Left renal cortex interstitium (tissue), 4 donors: ENCODE measurements around the gene ZNF672. TPM values are rescaled to one million over a fixed set of nuclear protein-coding genes. Genes with fewer than 3 reads are reported as not detected.
"Not testable (repeated sequence)": the region's sequence is repeated elsewhere in the genome, so short reads cannot be mapped to it uniquely, and the experiment has no call there.

Experiments
- DNase-seq, 4 donors: peaks; one replicate each; pipeline ENCODE4 v3.0.0-alpha.2; 2013; ENCODE audit warnings: low read depth in 4 of 4, low spot score in 2 of 4, missing footprints in 1 of 4
- polyA plus RNA-seq, 4 donors: library from polyadenylated mRNA; unstranded; fragments of 120-200 nt; gene quantifications; one replicate each; pipeline ENCODE4 v1.2.1, GENCODE V29; 2013; ENCODE audit not compliant: insufficient read length in 4 of 4

The ZNF672 gene
- polyA plus RNA-seq, 4 donors, result 20.1 to 30.0 (median 25.6) TPM

GRCh38 chr1:248882427-248882826 lies 44.4 kb downstream of the ZNF672 start:
- not testable (repeated sequence) for DNase-seq

- no peak for DNase-seq
These were observed 46.7 kb downstream of the ZNF672 start for GRCh38 chr1:248884632-248885295.

DNA sequence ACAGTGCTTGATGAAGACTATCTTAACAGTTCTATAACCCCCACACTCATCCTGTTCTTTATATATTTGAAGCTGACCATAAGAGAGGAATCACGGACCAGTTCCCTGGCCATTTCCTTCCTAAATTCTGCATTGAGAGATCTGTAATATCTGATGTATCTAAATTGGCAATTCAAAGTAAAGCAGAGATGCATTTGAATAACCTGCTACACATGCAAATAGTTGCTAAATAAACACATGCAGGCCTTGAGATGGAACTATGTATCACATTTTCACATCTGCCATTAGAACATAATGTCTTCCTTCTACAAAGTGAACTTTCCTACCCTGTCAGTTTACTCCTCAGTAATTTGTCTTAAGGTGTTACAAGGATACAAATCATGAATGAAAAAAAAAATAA lies 47.6 kb downstream of the ZNF672 start:
- DNase-seq, result no peak

DNA sequence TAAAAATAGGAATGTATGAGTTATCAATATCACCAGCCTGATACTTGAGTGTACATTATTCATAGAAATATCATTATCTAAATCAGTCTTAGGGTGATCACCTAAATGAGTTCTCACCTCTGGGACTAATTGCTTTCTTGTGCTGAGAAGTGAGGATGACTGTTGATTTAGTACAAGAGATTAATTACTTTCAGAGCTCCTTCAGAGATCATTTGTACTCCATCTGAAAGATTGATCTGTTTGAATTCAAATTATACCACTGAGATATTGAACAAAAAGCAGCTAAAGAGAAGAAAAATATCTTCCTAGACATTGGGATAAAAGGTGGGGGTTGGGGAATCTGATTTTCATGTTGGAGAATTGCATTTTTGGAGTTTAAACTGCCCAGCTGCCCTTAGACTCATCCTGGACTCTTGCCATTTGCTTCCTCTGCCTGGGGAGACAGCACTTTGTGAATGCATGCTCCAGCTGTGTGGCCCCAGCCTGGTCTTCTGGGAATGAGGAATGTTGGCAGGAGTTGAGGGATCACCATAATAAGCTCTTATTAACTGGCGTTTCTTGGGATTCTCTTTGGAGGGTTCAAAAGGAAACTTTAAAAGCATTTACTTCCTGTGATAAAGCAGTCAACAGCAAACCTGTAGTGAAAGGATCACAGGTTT lies 48.3 kb downstream of the ZNF672 start:
- no peak for DNase-seq

DNA sequence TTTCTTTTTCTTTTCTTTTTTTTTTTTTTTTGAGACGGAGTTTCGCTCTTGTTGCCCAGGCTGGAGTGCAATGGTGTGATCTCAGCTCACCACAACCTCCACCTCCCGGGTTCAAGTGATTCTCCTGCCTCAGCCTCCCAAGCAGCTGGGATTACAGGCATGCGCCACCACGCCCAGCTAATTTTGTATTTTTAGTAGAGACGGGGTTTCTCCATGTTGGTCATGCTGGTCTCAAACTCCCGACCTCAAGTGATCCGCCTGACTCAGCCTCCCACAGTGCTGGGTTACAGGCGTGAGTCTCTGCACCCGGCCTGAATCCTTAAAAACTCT lies 51.9 kb downstream of the ZNF672 start:
- DNase-seq, result not testable (repeated sequence)

GRCh38 chr1:248890549-248891498 lies 52.8 kb downstream of the ZNF672 start:
- DNase-seq, result no peak

GRCh38 chr1:248891758-248892157 lies 53.7 kb downstream of the ZNF672 start:
- DNase-seq, result no peak

DNA sequence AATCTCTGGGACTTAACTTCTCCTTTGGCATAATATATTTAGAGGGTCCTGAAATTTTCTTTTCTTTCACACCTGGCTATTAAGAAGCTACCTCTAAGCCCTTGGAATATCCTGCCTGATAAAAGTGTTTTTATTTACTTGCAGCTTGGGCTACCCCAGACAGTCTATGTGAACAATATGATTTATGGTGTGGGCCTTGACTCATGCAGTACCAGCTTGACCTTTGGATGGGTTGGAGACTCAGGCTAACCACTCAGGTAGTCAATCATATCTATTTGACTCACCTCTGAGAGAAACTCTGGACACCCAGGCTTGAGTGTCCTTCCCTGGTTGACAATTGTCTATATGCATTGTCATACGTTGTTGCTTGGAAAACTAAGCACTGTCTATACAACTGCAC lies 54.6 kb downstream of the ZNF672 start:
- DNase-seq, result no peak

DNA sequence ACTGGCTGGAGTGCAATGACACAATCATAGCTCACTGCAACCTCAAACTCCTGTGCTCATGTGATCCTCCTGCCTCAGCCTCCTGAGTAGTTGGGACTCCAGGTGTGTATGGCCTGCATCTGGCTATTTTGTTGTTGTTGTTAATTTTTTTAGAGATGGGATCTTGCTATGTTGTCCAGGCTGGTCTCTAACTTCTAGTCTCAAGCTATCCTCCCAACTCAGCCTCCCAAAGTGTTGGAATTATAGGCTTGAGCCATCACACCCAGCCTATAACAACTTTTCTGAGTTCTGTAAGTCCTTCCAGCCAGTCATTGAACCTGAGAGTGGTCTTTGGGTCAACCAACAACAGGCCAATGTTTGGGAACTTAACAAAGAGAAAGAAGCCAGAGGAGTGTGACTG lies 56.8 kb downstream of the ZNF672 start:
- DNase-seq, result no peak

GRCh38 chr1:248897412-248898337 lies 59.7 kb downstream of the ZNF672 start:
- DNase-seq, result no peak

Other genes with a start within 250 kb of the ZNF672 start
- gene OR2T10, start 240.5 kb upstream of the ZNF672 start, polyA plus RNA-seq, result under 1 TPM; 0.08 to 0.28 (median 0.11) TPM
- under 1 TPM in 1 of 4 donors, not detected in 3; 0.03 TPM for gene OR2T11, start 203.1 kb upstream of the ZNF672 start, polyA plus RNA-seq
- not detected for gene OR2T35, start 192.9 kb upstream of the ZNF672 start, polyA plus RNA-seq
- gene OR2T27, start 182.7 kb upstream of the ZNF672 start, polyA plus RNA-seq, result not detected
- under 1 TPM in 1 of 4 donors, not detected in 3; 0.19 TPM for gene OR14I1, start 135.5 kb upstream of the ZNF672 start, polyA plus RNA-seq
- under 1 TPM in 1 of 4 donors, not detected in 3; 0.09 TPM for gene LYPD8, start 82.5 kb upstream of the ZNF672 start, polyA plus RNA-seq
- 10 to 100 TPM; 22.8 to 34.8 (median 30.0) TPM for gene SH3BP5L, start 12.3 kb upstream of the ZNF672 start, polyA plus RNA-seq
- gene ZNF692, start 20.9 kb downstream of the ZNF672 start, polyA plus RNA-seq, result 10 to 100 TPM; 26.6 to 65.8 (median 50.1) TPM
- gene PGBD2, start 68.0 kb downstream of the ZNF672 start, polyA plus RNA-seq, result 10 to 100 TPM; 10.1 to 15.0 (median 12.4) TPM